ENCODE measurements around the gene MAPK4. TPM values are rescaled to one million over a fixed set of nuclear protein-coding genes. Genes with fewer than 3 reads are reported as not detected.
"Not testable (repeated sequence)": the region's sequence is repeated elsewhere in the genome, so short reads cannot be mapped to it uniquely, and the experiment has no call there.

The MAPK4 gene
- total RNA-seq, 1 experiment from 2014 or later, result 0.21 TPM

DNA sequence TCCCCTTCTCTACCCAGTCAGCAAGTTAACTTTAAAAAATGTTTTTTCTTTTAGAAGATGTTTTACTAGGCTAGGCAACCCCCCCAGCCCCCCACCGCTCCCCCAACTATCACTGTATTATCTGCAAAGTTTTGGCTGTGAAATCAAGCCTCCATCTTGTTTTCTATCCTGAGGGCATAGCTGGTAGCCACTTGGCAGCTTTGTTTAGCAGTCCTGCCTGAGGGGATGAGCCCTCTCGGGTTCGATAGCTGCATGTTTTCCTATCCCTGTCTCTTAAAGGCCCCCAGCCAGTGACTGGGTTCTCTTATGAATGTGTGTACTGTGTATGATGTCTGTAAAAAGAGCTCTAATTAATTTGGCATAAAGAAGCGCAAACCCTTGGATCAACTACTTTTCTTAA lies 216.5 kb downstream of the MAPK4 start:
- Mint-ChIP-seq H3K9me3 (ENCODE audit: unreplicated experiment) (no peaks in the 10 kb centered on the region), H3K36me3 (ENCODE audit: insufficient read depth, unreplicated experiment) (no peaks in the 10 kb centered on the region), H3K4me1 (ENCODE audit: insufficient read depth, unreplicated experiment) (no peaks in the 10 kb centered on the region), H3K27ac (ENCODE audit: low read depth, unreplicated experiment) (no peak overlapping the region), H3K4me3 (ENCODE audit: unreplicated experiment) (no peak overlapping the region), H3K27me3 (ENCODE audit: insufficient read depth, unreplicated experiment) (peaks cover 41% of the 10 kb centered on the region)
- no peak for DNase-seq (ENCODE audit: unreplicated experiment)
- BruUV-seq (replicated peaks), result no TSS peak
- TF ChIP-seq, protein P1, sequence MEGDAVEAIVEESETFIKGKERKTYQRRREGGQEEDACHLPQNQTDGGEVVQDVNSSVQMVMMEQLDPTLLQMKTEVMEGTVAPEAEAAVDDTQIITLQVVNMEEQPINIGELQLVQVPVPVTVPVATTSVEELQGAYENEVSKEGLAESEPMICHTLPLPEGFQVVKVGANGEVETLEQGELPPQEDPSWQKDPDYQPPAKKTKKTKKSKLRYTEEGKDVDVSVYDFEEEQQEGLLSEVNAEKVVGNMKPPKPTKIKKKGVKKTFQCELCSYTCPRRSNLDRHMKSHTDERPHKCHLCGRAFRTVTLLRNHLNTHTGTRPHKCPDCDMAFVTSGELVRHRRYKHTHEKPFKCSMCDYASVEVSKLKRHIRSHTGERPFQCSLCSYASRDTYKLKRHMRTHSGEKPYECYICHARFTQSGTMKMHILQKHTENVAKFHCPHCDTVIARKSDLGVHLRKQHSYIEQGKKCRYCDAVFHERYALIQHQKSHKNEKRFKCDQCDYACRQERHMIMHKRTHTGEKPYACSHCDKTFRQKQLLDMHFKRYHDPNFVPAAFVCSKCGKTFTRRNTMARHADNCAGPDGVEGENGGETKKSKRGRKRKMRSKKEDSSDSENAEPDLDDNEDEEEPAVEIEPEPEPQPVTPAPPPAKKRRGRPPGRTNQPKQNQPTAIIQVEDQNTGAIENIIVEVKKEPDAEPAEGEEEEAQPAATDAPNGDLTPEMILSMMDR (IDR thresholded peaks at IDR 0.05; ENCODE audit: unreplicated experiment), result no peak
- POLR2A ChIA-PET, result no interaction called here
- intact Hi-C loops (cut with micrococcal nuclease), result no loop called here
- CTCF ChIA-PET, result interaction anchor here (0.8 to 1.2 kb wide), 3 partner anchors 218 to 343 kb away, joined by 3 read pairs; no protein-coding TSS in a partner anchor

DNA sequence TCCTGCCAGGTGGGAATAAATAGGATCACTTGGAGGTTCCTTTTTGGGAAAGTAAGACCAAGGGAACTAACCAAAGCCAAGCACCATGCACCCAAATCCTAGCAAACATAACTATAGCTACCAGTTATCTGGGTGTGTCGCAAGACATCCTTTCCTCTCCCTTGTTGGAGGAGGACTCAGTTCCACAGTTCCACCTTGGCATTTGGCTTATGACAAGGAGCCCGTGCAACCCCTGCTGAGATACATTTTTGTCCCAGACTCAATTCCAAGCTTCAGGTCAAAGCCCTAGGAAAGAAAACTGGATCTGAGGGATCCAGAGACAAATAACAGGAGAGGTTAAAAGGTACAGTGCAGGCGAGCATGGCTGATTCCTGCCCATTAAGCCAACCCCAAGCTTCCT lies 219.1 kb downstream of the MAPK4 start:
- H3K9me3 Mint-ChIP-seq (ENCODE audit: unreplicated experiment); DNase-seq (ENCODE audit: unreplicated experiment); intact Hi-C loops (cut with micrococcal nuclease); H3K27ac Mint-ChIP-seq (ENCODE audit: low read depth, unreplicated experiment); BruUV-seq (replicated peaks); H3K36me3 Mint-ChIP-seq (ENCODE audit: insufficient read depth, unreplicated experiment); H3K4me3 Mint-ChIP-seq (ENCODE audit: unreplicated experiment); H3K4me1 Mint-ChIP-seq (ENCODE audit: insufficient read depth, unreplicated experiment): not testable (repeated sequence)
- CTCF ChIA-PET, result interaction anchor here (0.6 to 1.5 kb wide), 6 partner anchors 16 to 350 kb away, joined by 3 to 4 read pairs (median 3); no protein-coding TSS in a partner anchor
- POLR2A ChIA-PET, result interaction anchor here (0.8 kb wide), 1 partner anchor 256 kb away, joined by 4 read pairs; no protein-coding TSS in a partner anchor
- peaks cover 50% of the 10 kb centered on the region for H3K27me3 Mint-ChIP-seq (ENCODE audit: insufficient read depth, unreplicated experiment)

Other genes with a start within 250 kb of the MAPK4 start
- 7.8 and 18.7 TPM in 2 replicates for gene SKA1, start 185.0 kb upstream of the MAPK4 start, total RNA-seq (2022)